Endodermal cell (in vitro differentiated cells): ENCODE measurements around the gene FEN1. TPM values are rescaled to one million over a fixed set of nuclear protein-coding genes. Genes with fewer than 3 reads are reported as not detected.

Source experiments
- DNase-seq: peaks from one replicate; pipeline ENCODE4 v3.0.0-alpha.2; 2017
- H3K27ac ChIP-seq: 2 replicates; pipeline ENCODE4 v1.5.1; 2013; ENCODE audit warnings: mild to moderate bottlenecking, low read depth, low read length, moderate library complexity
- H3K27me3 ChIP-seq: 2 replicates; pipeline ENCODE4 v1.6.1; 2013; ENCODE audit warnings: mild to moderate bottlenecking, low read length, moderate library complexity; ENCODE audit not compliant: insufficient read depth, control insufficient read depth, poor library complexity, severe bottlenecking
- H3K36me3 ChIP-seq: 2 replicates; pipeline ENCODE4 v1.7.0; 2013; ENCODE audit warnings: mild to moderate bottlenecking, low read length, moderate library complexity; ENCODE audit not compliant: control insufficient read depth, insufficient read depth
- H3K4me1 ChIP-seq: one replicate; pipeline ENCODE4 v1.7.0; 2013; ENCODE audit warnings: low read length; ENCODE audit not compliant: control insufficient read depth, insufficient read depth
- H3K4me3 ChIP-seq: 2 replicates; pipeline ENCODE4 v1.5.1; 2013; ENCODE audit warnings: mild to moderate bottlenecking, low read length, moderate library complexity
- H3K9ac ChIP-seq: 2 replicates; pipeline ENCODE4 v1.6.1; 2013; ENCODE audit warnings: mild to moderate bottlenecking, low read length, moderate library complexity; ENCODE audit not compliant: poor library complexity, severe bottlenecking; ENCODE audit errors: extremely low read depth
- H3K9me3 ChIP-seq: 2 replicates; pipeline ENCODE4 v1.6.1; 2013; ENCODE audit warnings: mild to moderate bottlenecking, low read length, moderate library complexity; ENCODE audit not compliant: control insufficient read depth
- H3K27ac Mint-ChIP-seq: 2 replicates; pipeline ENCODE4 v1.8.0; 2020; ENCODE audit warnings: mixed read lengths
- H3K27me3 Mint-ChIP-seq: 2 replicates; pipeline ENCODE4 v1.8.0; 2021; ENCODE audit warnings: mild to moderate bottlenecking, mixed read lengths; ENCODE audit not compliant: insufficient read depth
- H3K36me3 Mint-ChIP-seq: 2 replicates; pipeline ENCODE4 v1.8.0; 2020; ENCODE audit warnings: low read depth, mixed read lengths
- H3K4me1 Mint-ChIP-seq: 2 replicates; pipeline ENCODE4 v1.8.0; 2020; ENCODE audit warnings: mixed read lengths
- H3K4me3 Mint-ChIP-seq: 2 replicates; pipeline ENCODE4 v1.8.0; 2020; ENCODE audit warnings: mild to moderate bottlenecking, moderate library complexity, mixed read lengths
- H3K9me3 Mint-ChIP-seq: 2 replicates; pipeline ENCODE4 v1.8.0; 2020; ENCODE audit warnings: mild to moderate bottlenecking, mixed read lengths
- WGBS, 2 experiments: methylation state at CpG; one replicate each; pipeline versions ENCODE4 v1.1.5 to v1.1.7; 2013; ENCODE audit warnings: missing lambda C conversion rate in 2 of 2, mixed read lengths in 1 of 2; ENCODE audit not compliant: insufficient coverage in 1 of 2, insufficient read length in 1 of 2; 5-methylcytosine and 5-hydroxymethylcytosine counted together
- total RNA-seq, 2 donors: library from RNA; stranded (reverse); fragmentation: NEBNext Ultra II Directional in 1 of 2; extraction: Animal tissue kit (Norgen Biotek cat#: 25700) in 1 of 2; gene quantifications; 2 replicates in 1 of 2; 3 replicates in 1 of 2; pipeline ENCODE4 v1.2.1, GENCODE V29; 2021
- TF ChIP-seq, protein P1 (sequence below): fragments of 200-600 bp; sonication (generic); conservative IDR thresholded peaks from 2 replicates; pipeline ENCODE4 v1.5.0; 2021; ENCODE audit warnings: antibody characterized with exemption, mild to moderate bottlenecking

The FEN1 gene
- total RNA-seq, 2 donors from 2014 or later = 66.7 to 81.8 TPM

GRCh38 chr11:61826930-61827570 lies 34.3 kb downstream of the FEN1 start:
- peak overlapping the region; percentile 86 for H3K9ac ChIP-seq
- WGBS, 2 experiments = 14 to 26% methylated on average over 12 to 23 of the region's 23 CpGs
- peak overlapping the region; percentile 91 for H3K4me3 Mint-ChIP-seq

GRCh38 chr11:61827571-61828378 lies 35.1 kb downstream of the FEN1 start, which contains the start of gene FADS2:
TSS of gene FADS2 (plus strand) at chr11:61828300. CDS start at chr11:61828391, 91 bp downstream.
- Histone ChIP-seq H3K4me3 (peak within 1 kb of the TSS; percentile 98), H3K36me3 (peaks cover 14% of the 10 kb centered on the region), H3K27me3 (no peaks in the 10 kb centered on the region), H3K4me1 (peaks cover 8% of the 10 kb centered on the region), H3K9ac (peak within 1 kb of the TSS; percentile 86), H3K27ac (peak within 1 kb of the TSS; percentile 94), H3K9me3 (no peaks in the 10 kb centered on the region)
- H3K9me3 Mint-ChIP-seq = no peaks in the 10 kb centered on the region
- no peaks in the 10 kb centered on the region for H3K27me3 Mint-ChIP-seq
- peaks cover 14% of the 10 kb centered on the region for H3K36me3 Mint-ChIP-seq
- H3K4me3 Mint-ChIP-seq = peak within 1 kb of the TSS; percentile 91
- H3K4me1 Mint-ChIP-seq = peaks cover 36% of the 10 kb centered on the region
- H3K27ac Mint-ChIP-seq = peak within 1 kb of the TSS; percentile 95
- TF ChIP-seq, protein P1, sequence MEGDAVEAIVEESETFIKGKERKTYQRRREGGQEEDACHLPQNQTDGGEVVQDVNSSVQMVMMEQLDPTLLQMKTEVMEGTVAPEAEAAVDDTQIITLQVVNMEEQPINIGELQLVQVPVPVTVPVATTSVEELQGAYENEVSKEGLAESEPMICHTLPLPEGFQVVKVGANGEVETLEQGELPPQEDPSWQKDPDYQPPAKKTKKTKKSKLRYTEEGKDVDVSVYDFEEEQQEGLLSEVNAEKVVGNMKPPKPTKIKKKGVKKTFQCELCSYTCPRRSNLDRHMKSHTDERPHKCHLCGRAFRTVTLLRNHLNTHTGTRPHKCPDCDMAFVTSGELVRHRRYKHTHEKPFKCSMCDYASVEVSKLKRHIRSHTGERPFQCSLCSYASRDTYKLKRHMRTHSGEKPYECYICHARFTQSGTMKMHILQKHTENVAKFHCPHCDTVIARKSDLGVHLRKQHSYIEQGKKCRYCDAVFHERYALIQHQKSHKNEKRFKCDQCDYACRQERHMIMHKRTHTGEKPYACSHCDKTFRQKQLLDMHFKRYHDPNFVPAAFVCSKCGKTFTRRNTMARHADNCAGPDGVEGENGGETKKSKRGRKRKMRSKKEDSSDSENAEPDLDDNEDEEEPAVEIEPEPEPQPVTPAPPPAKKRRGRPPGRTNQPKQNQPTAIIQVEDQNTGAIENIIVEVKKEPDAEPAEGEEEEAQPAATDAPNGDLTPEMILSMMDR = peak; percentile 41
- 0% methylated on average over 15 to 83 of the region's 83 CpGs for WGBS, 2 experiments
- peak; percentile 98 for DNase-seq

More at GRCh38 chr11:61826930-61827570, 34.3 kb downstream of the FEN1 start:
- Histone ChIP-seq H3K27me3 (no peaks in the 10 kb centered on the region), H3K36me3 (peaks cover 10% of the 10 kb centered on the region), H3K9me3 (no peaks in the 10 kb centered on the region), H3K4me3 (peak overlapping the region; percentile 98), H3K4me1 (peaks cover 8% of the 10 kb centered on the region), H3K27ac (peak overlapping the region; percentile 94)
- TF ChIP-seq, protein P1 = no peak
- no peaks in the 10 kb centered on the region for H3K9me3 Mint-ChIP-seq
- no peaks in the 10 kb centered on the region for H3K27me3 Mint-ChIP-seq
- DNase-seq = no peak
- peak overlapping the region; percentile 94 for H3K27ac Mint-ChIP-seq
- peaks cover 10% of the 10 kb centered on the region for H3K36me3 Mint-ChIP-seq
- peaks cover 32% of the 10 kb centered on the region for H3K4me1 Mint-ChIP-seq

- H3K27ac ChIP-seq = peak overlapping the region; percentile 94
- peaks cover 41% of the 10 kb centered on the region for H3K4me1 Mint-ChIP-seq
- peak overlapping the region; percentile 95 for H3K27ac Mint-ChIP-seq
- no peaks in the 10 kb centered on the region for H3K27me3 ChIP-seq
- H3K36me3 Mint-ChIP-seq = peaks cover 13% of the 10 kb centered on the region
- TF ChIP-seq, protein P1 = no peak
- H3K4me3 Mint-ChIP-seq = peak overlapping the region; percentile 91
- H3K9me3 Mint-ChIP-seq = no peaks in the 10 kb centered on the region
- 0 to 2% methylated on average over 10 to 16 of the region's 16 CpGs for WGBS, 2 experiments
- H3K9me3 ChIP-seq = no peaks in the 10 kb centered on the region
- peaks cover 8% of the 10 kb centered on the region for H3K4me1 ChIP-seq
- H3K36me3 ChIP-seq = peaks cover 19% of the 10 kb centered on the region
- no peaks in the 10 kb centered on the region for H3K27me3 Mint-ChIP-seq
- peak overlapping the region; percentile 98 for H3K4me3 ChIP-seq
- H3K9ac ChIP-seq = peak overlapping the region; percentile 86
- no peak for DNase-seq
Observed at GRCh38 chr11:61828379-61828628, 35.6 kb downstream of the FEN1 start.
